HG03280 (cell line): Measurements from ENCODE around the gene KRT81.
"Not testable (repeated sequence)": the region's sequence is repeated elsewhere in the genome, so short reads cannot be mapped to it uniquely, and the experiment has no call there.

Source experiments
- ATAC-seq: cut with Tn5 transposase; IDR thresholded peaks from one replicate; pipeline ENCODE4 v1.9.1; 2021; ENCODE audit warnings: mild to moderate bottlenecking, moderate library complexity; ENCODE audit not compliant: unreplicated experiment

Gene KRT81

GRCh38 chr12:52256584-52256935 lies 34.8 kb downstream of the KRT81 start:
- no peak for ATAC-seq

- ATAC-seq: no peak
These were observed 35.3 kb downstream of the KRT81 start for GRCh38 chr12:52255926-52256583.

DNA sequence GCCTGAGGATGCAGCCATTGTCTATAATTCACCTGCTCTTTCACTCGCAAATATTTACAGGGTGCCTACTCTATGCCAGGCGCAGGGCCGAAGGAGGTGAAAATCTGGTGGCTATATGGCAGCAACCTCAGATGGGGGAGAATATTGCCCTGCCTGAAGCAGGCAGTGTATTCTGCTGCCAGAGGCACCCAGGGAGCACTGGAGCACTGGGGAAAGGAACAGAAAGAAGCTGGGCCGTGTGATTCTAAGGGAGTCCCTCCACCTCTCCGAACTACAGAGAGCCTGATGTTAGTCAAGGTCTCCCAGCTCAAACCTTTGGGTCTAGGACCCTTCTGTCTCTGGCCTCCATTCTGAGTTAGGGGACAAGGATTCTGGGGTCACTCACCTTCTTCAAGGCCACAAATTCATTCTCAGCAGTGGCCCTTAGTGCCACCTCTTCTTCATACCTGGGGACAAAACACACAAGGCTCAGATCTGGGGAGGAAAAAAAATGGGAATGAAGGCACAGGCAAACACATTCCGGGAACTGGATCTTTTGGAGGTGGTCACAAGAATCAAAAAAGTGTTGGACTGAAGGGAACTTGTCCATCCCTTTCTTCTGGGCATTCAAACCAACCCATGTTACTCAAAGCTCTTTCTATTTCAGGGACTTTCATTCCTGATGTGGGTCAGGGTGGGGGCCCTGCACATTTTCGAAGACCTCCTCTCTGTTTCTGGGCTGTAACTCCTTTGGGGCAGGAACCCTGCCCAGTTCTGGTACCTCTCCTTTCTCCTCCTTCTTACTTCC lies 36.2 kb downstream of the KRT81 start:
- no peak for ATAC-seq

GRCh38 chr12:52254180-52254964 lies 37.0 kb downstream of the KRT81 start:
- ATAC-seq: no peak

DNA sequence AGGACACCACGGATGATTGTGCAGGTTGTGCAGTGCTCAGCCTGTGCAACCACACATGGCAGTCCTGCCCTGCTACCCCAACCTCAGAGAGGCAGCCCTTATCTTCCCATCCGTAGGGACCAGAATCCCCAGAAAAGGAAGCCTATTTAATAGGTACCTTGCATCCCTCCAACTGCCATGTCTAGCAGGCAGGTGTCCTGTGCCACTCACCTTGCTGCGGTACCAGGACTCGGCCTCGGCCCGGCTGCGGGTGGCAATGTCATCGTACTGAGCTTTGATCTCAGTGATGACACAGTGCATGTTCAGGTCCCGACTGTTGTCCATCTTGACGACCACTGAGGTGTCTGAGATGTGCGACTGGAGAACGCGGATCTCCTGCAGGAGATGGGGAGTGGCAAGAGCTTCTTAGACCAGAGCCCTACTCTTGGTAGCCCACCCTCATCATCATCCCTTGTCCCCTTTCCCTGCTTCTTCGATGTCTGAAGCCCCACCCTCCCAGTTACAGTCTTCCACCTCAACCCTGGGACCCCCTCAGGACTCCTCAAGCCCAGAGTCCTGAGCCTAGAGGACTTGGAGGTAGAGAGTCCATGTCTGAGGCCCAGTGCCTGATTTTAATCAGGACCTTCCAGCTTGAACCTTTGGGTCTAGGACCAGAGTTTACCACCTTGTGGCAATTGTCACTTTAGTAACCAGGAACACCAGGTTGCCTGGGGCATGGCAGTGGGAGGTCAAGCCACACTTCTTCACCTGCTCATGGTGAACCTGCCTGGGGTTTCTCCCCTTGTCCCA lies 37.7 kb downstream of the KRT81 start:
- no peak for ATAC-seq

GRCh38 chr12:52252728-52253343 lies 38.5 kb downstream of the KRT81 start:
- ATAC-seq: no peak

- ATAC-seq: not testable (repeated sequence)
These were observed 39.1 kb downstream of the KRT81 start for GRCh38 chr12:52252175-52252615.

GRCh38 chr12:52251367-52252051 lies 39.8 kb downstream of the KRT81 start:
- ATAC-seq: no peak

DNA sequence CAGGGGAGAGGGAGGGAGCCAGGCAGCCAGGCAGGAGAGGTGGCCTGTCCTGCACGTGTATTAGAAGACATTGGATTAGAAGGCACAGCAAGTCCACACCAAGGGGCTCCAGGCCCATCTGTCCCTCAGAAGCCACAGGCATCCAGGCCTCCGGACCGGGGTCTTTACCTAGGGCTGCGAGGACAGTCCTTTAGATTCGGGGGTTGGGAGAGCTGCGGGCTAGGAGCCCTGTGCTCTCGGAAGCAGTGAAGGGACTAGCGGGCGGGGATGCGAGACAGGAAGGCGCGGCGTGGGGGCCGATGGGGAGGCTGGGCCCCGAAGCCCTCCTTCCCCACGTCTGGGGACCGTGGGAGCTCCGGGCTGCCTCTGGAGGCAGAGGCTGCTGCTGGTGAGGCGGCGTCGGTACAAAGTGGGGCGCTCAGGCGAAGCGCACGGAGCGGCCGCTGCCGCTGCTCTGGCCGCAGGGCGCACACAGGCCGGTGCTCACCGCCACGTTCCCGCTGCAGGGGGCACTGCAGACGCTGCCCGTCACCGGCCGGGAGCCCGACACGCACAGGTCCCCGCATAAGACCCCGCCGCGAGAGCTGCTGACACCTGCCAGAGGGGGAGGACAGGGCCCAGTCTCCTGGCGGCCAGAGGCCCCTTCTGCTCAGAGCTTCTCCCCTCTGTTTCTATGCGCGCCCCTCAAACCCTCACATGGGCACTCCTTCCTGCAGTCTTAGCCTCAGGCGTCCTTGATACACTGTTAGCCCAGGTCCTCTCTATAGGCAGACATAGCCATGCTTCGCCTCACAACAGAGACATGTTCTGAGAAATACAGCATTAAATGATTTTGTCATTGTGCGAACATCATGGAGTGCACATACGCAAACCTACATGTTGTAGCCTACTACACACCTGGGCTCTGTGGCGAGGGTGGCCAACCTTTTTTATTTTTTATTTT lies 41.0 kb downstream of the KRT81 start:
- ATAC-seq: no peak

DNA sequence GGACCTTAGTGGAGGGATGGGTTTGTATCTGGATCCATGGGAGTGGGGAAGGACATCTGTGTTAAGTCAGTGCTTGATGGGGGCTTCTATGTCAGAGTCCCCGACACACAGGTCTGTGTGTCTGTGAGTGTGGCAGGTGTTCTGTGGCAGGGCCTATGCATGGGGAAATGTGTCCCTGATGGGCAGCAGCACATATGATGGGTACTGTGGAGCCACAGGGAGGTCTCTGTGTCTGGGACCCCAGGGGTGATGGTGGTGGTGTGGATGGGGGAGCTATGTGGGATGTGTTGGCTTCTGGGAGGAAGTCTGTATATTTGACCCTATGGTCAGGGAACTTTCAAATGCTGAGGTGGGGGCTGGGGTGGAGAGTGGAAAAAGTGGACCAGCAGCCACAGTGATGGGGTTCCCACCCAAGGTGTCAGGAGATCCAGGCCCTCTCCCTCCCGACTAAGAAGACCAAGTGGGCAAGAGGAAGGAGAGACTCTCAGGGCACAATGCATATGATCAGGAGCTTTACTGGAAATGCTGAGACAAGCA lies 41.8 kb downstream of the KRT81 start:
- no peak for ATAC-seq

DNA sequence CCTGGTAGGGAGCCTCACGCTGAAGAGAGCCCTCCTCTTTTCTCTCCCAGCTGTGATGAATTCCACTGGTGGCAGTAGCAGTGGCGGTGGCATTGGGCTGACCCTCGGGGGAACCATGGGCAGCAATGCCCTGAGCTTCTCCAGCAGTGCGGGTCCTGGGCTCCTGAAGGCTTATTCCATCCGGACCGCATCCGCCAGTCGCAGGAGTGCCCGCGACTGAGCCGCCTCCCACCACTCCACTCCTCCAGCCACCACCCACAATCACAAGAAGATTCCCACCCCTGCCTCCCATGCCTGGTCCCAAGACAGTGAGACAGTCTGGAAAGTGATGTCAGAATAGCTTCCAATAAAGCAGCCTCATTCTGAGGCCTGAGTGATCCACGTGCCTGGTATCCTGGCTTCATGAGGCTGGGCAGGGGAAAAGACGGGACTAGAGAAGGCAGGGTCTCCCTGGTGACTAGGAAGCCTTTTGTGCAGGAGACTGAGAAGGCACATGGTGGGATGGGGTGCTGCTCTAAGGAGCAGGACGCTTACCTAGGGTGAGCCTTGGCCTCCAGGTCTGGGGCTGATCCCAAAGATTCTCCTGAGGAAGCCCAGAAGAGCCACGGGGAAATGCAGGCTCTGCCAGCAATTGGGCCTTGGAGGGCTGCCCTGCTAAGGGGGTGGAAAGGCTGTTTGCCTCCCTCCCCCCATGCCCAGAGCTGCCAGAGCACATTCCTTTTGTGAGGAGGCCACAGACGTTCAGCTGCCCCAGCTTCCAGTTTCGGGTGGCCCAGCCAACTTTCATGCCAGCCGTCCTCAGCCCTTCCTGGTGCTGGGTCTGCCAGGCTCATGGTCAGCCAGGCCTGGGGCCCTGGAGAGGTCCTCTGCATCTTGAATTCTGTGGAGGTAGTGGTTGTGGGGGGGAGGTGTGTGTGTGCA lies 42.5 kb downstream of the KRT81 start:
- ATAC-seq: no peak

DNA sequence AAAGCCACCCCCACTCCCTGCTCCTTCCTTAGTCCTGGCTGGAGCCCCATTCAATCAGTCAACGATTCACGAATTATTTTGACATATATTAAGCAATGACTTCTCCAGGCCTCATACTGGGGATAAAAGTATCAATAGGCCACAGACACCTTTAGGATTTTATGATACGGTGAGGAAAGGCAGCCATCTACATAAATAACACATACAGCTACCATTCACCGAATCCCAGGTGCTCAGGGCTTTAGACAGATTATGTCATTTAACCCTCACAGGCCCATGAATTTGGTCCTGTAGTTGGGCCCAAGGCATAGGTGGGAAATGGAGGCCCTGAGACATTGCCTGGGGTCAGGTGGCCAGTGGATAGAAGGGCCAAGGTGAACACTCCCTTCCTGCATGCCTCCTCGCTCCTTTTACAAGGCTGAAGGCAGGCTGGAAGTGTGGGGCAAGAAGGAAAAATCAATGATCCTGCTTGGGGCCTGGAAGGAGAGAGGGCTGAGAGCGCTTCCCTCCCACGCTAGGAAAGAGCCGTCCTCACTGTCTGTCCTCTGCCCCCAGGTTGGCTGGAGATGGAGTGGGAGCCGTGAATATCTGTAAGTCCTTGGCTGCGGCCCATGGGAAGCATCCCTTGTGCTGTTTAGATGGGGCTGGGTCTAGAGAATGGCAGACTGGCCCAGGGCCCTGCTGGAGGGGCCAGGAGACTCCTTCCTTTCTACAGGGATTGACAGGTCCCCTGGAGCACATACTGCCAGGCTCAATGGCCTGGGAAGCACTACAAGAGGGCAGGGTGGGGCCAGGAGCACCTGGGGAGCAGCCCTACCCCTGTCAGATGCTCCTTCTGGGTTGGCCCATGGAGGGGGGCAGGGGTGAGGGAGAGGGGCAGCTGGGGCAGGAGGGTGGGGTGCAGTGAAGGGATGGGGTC lies 43.5 kb downstream of the KRT81 start:
- no peak for ATAC-seq

- ATAC-seq: no peak
These were observed 44.4 kb downstream of the KRT81 start for GRCh38 chr12:52246720-52247621.

DNA sequence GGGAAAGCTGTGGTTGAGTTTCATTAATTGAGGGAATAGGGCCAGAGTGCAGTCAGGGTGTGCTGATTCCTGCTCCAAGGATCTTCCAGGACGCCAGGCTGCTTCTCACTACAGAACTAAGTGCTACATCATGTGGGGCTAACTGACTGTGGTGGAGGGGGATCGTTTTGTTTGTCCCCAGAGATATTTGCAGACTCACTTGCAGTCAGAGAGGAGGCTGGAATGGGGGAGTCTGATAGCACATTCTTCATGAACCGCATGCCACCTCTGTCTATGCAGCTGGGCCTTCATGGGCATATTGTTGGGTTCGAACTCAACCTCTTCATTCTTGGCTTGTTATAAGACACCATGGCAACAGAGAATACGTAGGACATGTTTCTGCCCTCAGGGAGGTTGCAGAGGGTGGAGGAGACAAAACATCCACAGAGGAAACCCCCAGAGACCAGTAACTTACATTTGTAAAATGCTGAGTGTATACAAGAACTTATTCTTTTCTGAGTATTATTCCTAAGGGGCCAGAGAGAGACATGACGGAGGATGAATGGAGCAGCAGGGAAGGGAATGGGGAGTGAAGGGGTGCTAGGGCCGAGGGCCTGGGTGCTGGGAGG lies 45.3 kb downstream of the KRT81 start:
- no peak for ATAC-seq
